NCI-H2081 (cell line): Measurements from ENCODE around the gene LRP10.
"Not testable (repeated sequence)": the region's sequence is repeated elsewhere in the genome, so short reads cannot be mapped to it uniquely, and the experiment has no call there.

Experiments
- DNase-seq, 2 experiments: peaks; one replicate each; lab custom pipeline; 2025; lab: John Stamatoyannopoulos, UW

Gene LRP10, protein sequence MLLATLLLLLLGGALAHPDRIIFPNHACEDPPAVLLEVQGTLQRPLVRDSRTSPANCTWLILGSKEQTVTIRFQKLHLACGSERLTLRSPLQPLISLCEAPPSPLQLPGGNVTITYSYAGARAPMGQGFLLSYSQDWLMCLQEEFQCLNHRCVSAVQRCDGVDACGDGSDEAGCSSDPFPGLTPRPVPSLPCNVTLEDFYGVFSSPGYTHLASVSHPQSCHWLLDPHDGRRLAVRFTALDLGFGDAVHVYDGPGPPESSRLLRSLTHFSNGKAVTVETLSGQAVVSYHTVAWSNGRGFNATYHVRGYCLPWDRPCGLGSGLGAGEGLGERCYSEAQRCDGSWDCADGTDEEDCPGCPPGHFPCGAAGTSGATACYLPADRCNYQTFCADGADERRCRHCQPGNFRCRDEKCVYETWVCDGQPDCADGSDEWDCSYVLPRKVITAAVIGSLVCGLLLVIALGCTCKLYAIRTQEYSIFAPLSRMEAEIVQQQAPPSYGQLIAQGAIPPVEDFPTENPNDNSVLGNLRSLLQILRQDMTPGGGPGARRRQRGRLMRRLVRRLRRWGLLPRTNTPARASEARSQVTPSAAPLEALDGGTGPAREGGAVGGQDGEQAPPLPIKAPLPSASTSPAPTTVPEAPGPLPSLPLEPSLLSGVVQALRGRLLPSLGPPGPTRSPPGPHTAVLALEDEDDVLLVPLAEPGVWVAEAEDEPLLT

DNA sequence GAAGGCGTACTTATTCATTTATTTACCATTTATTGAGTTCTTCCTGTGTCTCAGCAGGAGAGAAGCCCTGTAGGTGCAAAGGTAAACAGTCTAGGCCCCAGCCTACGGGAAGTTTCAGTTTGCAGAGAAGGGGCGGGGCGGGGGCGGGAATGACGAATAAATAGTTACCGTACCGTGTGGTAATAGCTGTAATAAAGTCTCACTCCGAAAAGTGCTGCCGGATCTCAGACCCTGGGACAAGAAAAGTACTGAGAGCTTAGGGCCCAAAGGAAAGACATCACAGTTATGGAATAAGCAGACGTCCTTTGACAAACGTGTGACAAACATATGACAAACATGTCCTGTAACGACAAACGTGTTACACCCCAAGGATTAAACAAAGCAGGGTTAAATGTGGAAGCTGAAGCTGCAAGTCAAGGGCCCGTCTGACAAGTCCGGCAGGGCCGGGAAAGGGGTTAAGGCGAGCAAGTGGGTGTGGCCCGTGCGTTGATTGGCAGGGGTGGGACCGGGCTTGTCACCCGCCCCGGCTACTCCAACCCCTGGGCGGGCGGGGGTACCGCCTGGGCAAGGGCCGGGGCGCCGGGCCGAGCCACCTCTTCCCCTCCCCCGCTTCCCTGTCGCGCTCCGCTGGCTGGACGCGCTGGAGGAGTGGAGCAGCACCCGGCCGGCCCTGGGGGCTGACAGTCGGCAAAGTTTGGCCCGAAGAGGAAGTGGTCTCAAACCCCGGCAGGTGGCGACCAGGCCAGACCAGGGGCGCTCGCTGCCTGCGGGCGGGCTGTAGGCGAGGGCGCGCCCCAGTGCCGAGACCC lies at the start of gene LRP10:
TSS of gene LRP10 (plus strand) at position 517 of the 809 bp plus-strand sequence. CDS start 564 bp downstream, outside the sequence.
- DNase-seq = peak; percentile 32 to 78

DNA sequence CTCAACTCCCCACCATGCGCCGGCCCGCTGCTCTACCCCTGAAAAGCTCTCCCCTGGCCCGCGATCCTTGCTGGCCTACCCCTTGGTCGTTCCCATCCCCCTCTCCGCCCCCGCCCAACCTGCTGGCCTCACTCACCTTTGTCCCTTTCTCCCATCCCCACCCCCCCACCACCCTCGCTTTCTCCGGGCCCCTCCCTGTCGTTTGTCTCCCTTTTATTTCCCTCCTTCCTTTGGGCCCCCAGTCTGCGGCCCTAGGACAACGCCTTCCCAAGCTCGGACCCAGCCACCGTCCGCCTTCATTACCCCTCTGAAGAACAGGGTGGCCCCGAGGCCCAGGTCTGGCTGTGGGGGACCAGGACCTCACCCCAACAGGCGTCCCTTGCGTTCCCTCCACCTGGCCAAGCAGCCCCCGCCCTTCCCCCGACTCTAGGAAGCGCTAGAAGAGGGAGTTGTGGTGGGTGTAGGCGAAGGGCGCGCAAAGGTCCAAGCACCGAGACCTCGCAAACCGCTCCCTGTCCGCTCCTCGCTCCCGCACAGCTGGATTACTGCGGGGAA lies 49.4 kb upstream of the LRP10 start:
- no peak for DNase-seq

DNA sequence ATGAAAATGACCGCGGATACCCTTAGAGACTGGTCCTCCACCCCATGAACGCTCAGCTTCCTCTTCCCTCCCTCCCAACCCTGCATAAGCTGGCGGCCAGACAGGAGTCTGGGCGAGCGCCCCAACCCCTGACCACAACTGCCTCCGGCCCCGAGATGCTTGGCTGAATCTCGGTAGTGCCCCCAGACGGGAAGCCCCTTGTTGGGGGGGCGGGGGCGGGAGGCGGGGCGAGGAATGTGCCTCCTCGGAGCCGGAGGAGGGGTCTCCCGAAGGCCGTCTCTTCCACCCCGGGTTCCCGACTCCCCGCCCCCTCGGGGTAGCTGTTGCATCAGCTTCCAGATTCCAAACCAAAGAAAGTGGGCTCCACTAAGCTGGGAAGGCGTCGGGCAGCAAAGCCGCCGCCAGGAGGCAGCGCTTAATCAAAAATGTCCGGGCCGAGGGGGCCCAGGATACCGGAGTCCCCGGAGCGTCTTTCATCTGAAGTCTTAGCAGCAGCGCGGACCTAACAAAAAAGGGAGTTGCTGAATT lies 48.9 kb upstream of the LRP10 start:
- no peak for DNase-seq

DNA sequence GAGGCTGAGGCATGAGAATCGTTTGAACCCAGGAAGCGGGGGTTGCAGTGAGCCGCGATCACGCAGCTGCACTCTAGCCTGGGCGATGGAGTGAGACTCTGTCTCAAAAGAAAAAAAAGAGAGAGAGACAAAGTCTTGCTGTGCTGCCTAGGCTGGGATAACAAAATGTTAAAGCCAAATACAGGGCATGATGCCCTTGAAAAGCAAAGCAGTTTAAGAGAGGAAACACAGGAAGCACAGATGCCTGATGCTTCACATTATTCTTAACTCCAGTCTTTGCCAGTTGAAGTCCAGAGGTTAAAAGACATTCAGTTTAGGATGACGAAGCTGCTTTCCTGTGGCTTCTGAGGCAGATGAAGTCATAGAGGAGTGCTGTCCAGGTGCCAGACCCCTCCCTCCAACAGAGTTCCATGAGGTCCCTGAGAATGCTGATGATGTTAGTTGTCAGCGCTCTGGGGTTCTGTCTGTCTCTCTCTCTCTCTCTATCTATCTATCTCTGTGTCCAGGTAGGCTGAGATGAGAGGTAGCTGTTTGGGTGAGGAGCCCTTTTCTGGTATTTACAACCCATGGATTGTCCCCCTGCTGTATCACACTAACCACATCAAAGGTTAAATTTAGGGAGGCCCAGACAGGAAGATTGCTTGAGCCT lies 46.7 kb upstream of the LRP10 start:
- no peak for DNase-seq

DNA sequence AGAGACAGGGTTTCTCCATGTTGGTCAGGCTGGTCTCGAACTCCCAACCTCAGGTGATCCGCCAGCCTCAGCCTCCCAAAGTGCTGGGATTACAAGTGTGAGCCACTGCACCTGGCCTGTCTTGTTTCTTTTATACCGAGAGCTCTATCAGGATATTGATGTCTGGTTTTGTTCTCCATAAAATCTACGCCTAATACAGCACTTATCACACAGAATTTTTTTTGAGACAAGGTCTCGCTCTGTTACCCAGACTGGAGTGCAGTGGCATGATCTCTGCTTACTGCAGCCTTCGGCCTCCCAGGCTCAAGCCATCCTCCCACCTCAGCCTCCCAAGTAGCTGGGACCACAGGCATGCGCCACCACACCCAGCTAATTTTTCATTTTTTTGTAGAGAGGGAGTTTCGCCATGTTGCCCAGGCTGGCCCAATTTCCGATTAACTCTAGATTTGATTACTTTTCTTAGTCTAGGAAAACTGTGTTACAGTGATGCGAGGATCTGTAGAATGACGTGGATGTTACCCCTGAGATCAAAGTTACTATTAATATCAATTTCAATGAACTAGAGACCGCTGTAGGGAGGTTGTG lies 42.4 kb upstream of the LRP10 start:
- not testable (repeated sequence) for DNase-seq

DNA sequence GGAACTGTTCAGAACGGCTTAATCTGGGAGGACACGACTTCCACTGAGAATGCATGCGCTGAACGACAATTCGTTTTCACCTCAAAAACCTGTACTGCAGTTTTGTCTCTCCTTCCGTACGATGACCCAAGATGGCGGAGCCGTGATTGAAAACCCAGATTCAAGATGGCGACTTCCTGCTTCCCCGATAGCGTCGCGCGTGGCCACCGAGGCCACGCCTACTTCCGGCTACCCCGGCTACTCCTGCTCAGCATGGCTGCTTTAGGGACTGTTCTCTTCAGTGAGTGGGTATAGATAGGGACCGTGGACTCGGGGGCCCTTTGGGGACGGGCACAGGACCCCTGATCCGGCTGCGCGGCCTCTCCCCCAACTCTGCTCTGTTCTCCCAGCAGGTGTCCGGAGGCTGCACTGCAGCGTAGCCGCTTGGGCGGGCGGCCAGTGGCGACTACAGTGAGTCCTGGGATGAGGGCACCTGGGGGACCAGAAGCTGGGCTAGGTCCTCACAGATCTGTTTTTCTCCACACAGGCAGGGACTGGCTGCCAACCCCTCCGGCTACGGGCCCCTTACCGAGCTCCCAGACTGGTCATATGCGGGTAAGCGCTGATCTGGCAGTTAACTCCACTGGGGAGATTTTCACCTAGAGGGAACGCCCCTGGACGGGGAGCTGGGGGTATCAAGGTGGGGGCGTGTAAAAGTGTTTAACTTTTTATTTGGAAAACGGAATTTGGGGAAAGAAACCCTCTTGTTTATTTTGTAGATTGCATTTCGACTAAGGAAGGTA lies 41.7 kb upstream of the LRP10 start, which contains the start of gene MRPL52:
TSS of gene MRPL52 (plus strand) at position 227 of the 782 bp plus-strand sequence. CDS start at position 253, 26 bp downstream.
- DNase-seq = peak; percentile 86 to 92

DNA sequence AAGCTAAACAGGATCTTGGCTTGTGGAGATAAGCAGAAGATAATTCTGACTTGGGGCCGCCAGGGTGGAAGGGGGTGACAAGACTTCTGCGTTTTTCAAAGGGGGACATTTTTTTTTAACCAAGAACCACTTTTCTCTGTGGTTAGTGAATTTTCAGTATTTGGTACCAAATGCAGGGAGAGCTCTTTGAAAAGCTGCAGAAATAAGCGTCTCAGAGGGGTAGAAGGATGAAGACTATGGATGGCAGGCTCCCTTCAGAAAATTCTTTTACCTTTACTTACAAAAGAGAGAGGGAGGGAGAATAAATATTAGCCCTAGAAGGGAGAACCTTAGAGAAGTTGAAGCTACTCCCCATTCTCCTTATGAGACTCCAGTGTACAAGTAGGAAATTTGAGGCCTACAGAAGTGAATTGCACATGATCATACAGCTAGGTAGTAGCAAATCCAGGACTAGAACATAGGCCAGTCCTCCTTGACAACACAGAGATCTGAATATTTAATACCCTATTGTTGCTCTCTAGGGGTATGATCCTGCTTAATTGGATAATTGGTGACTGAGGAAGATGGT lies 41.0 kb upstream of the LRP10 start:
- no peak for DNase-seq

DNA sequence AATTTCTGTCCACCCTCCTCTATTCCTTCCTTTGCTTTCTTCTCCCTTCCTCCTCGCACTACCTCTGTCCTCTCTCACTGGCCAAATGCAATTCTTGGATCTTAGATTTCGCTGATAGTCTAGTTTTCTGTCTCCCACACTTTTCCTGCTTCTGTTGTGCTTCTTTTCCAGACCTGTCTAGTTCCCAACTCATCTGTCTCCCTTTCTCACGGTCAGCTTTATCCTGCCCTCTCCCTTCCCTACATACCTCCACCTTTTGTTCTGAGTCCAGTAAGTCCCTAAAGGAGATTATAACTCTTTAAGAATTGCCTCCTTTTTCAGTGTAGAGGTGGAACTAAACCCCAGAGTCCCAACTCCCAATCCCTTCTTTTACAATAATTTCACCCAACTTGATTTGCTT lies 36.0 kb upstream of the LRP10 start:
- no peak for DNase-seq

DNA sequence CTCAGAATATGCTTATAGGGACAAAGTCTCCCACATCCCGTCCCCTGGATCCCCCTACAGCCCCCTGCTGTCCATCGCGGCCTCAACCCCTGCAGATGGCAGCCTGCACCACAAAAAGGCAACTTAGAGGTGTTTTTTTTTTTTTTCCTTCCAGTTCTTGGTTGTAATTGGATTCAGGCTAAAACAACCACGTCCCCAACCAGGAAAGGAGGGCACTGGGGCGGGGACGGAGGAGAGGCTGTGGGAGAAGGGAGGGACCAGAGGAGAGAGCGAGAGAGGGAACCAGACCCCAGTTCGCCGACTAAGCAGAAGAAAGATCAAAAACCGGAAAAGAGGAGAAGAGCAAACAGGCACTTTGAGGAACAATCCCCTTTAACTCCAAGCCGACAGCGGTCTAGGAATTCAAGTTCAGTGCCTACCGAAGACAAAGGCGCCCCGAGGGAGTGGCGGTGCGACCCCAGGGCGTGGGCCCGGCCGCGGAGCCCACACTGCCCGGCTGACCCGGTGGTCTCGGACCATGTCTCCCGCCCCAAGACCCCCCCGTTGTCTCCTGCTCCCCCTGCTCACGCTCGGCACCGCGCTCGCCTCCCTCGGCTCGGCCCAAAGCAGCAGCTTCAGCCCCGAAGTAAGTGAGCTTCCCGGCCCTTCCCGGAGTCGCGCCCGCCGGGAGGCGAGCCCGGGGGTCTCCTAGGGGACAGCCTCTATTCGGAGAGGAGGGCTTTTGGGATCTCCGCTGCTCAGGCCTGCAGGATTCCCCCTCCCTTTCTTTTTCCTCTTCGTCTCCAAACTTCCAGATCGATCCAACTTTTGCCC lies 35.0 kb upstream of the LRP10 start, which contains the start of gene MMP14:
TSS of gene MMP14 (plus strand) at position 285 of the 813 bp plus-strand sequence. CDS start at position 518, 233 bp downstream.
- DNase-seq = no peak

DNA sequence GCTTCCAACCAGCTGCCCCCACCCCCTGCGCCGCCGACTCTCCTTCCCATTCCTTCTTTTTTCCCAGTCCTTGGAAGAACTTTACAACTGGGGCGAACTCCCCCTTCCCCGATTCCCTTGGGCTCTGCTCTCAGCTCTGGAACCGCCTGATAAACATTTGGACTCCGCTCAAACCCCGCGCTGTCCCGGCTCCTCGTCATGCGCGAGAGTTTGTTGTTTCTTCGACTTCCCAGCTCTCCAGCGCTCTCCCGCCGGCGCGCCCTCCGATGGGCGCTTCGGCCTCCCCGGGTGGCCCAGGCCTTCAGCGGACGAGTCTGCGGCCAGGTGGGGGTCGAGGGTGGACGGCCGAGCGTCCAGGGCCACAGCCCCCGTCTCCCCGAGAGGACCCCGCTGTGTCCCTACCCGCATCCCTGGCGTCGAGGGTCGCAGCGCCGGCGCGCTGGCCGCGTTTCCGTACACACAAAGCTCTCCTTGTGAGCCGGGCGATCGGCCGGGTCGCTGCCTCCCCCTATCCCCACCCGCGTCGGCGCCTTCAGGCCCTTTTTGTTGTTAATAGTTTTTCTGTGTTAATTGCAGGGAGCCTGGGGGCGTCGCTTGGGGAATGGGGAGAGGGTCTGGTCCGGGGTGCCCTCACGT lies 34.3 kb upstream of the LRP10 start:
- no peak for DNase-seq

DNA sequence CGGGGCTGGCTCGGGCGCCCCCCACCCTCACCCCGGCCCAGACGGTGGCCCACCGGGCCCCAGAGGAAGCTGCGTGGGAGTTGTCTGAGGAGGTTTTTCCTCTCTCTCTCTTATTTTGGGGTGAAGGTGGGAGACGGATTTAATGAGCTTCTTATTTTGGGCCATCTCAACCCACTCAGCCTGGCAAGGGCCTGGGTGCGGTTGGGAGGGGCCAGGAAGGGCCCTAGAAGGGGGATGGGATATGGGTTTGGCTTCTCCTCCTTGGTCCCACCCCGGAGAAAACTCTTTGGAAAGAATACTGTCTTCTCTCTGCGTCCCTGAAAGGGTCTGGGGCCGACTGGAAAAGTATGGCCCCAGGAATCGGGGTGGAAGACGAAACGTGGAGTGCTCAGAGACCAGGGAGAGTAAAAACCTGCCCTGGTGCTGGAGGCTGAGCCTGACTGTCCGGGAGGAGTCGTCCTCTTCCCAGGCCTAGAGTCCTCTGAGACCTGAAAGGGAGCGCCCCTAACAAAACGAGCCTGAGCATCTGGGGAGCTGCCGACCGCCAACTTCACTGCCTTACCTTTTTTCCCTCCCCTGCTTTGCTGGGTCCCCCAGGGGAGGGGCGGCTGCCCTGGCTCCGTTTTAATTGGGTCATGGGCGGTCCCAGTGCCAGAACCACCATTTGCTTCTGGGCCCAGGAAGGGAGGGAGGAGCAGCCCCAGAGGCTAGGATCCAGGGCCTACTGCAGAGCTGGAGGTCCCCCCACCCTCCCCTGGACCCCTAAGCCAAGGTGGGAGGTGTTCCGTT lies 33.6 kb upstream of the LRP10 start:
- no peak for DNase-seq

DNA sequence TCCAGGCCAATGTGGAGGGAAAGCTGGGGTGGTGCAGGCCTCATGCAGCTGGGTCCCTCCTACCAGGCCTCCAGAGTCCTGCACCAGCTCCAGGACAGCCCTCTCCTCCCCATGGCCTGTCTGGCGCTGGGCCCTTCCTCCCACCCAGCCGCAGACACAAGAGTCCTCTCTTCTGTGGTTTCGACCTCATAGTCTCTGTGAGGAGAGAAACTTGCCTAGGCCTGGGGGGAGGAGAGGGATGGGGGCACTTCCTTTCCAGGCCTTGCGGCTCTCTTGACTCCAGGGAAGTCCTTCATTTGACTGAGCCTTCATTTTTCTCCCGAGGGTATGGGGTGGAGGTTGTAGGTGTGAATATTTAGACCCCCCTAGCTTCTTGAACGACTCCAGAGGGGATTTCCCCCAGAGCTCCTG lies 32.9 kb upstream of the LRP10 start:
- no peak for DNase-seq

DNA sequence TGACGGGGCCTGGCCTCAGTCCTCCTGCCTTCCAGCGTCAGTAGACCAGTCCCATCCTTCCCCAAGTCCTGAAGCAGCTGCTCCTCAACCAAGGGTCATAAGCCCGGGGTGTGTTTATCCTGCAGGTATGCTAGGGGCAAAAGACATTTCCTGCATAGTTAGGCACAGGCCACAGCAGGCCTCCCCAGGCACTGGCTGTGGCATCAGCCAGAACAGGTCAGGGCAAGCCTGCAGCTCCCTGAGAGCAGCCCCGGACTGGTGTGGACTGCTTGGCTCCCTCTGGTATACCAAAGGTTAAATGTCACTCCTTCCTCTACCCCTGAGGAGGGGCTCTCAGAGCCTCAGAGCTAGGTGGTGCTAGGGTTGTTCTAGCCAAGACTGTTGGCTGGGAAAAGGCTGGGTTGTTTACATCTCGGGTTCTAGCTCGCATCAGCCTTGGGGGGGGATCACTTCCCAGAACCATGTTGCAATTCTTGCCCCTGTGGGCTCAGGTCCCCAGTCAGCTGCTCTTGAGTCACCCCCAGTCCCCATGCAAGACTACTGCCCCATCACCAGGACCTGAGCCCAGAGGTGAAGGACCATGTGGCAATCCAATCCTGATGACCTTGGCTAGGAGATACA lies 32.3 kb upstream of the LRP10 start:
- no peak for DNase-seq

DNA sequence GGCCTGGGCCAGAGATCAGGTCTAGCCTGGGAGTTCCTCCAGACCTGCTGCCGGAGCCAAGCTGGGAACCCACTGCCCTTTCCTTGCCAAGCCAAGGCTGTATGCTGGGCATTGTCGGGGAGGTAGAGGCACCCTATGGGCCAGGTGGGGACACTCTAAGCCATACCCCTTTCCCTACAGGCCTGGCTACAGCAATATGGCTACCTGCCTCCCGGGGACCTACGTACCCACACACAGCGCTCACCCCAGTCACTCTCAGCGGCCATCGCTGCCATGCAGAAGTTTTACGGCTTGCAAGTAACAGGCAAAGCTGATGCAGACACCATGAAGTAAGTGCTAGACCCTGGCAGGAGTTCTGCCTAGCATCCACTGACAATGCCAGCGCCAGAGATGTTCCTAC lies 30.2 kb upstream of the LRP10 start:
- no peak for DNase-seq

DNA sequence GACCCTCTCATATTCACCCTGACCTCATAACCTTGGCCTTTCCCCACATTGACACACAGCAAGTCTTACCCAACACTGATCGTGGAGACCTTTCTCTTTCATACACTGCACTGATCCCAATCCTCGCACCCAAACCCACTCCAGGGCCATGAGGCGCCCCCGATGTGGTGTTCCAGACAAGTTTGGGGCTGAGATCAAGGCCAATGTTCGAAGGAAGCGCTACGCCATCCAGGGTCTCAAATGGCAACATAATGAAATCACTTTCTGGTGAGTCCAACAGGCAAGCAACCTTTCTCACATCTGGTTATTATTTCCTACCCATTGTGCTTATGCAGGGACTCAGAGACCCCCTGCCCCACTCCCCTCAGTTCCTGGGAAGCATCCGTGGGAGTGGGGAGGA lies 29.8 kb upstream of the LRP10 start:
- DNase-seq = no peak

DNA sequence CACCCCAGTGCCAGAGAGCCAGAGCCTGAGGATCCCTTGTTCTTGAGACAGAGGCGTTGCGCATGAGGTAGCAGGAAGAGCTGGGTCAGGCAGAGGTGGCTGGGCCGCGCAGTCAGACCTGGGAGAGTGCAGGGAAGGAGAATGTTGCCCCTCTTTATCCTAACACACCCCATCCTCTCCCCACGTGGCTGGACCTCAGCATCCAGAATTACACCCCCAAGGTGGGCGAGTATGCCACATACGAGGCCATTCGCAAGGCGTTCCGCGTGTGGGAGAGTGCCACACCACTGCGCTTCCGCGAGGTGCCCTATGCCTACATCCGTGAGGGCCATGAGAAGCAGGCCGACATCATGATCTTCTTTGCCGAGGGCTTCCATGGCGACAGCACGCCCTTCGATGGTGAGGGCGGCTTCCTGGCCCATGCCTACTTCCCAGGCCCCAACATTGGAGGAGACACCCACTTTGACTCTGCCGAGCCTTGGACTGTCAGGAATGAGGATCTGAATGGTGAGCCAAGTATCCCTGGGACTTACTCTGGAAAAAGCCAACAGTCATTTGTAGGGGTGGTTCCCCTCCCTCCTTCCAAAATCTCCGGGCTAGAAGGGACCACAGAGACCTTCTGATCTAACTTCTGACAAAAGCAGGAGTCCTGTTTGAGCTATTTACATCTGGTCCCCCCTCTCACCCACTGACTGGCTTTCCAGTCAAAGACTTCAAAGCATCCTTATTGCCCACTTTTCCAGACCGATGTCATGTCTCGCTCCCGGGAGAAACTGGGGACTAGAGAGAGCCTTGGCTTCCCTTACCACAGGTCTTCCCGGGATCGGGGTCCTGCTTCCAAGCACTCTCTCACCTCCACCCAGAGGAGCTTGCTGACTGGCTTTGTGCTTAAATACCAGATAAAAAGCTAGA lies 29.1 kb upstream of the LRP10 start:
- DNase-seq = no peak
